Activated naive CD4-positive, alpha-beta T cell treated with anti-CD3 and anti-CD28 coated beads, Interleukin-2, amount 50 U/mL, for 72 hours (primary cell): ENCODE measurements around the gene MYO1E. TPM values are rescaled to one million over a fixed set of nuclear protein-coding genes. Genes with fewer than 3 reads are reported as not detected.
"Not testable (repeated sequence)": the region's sequence is repeated elsewhere in the genome, so short reads cannot be mapped to it uniquely, and the experiment has no call there.

Experiments used
- ATAC-seq, 2 donors: fragments of 150-1000 bp; cut with Tn5 transposase; 2 replicates each; pipeline ENCODE4 v1.10.0; 2021; ENCODE audit warnings: mild to moderate bottlenecking in 2 of 2, moderate library complexity in 2 of 2
- DNase-seq, 2 donors: peaks; one replicate each; pipeline ENCODE4 v3.0.0; 2021 to 2022; ENCODE audit warnings: low spot score in 2 of 2
- H3K27ac Mint-ChIP-seq, 2 donors: one replicate each; pipeline ENCODE4 v1.8.0; 2022; ENCODE audit warnings: mild to moderate bottlenecking in 2 of 2, mixed read lengths in 2 of 2
- H3K36me3 Mint-ChIP-seq, 2 donors: one replicate each; pipeline ENCODE4 v1.8.0; 2022; ENCODE audit warnings: mixed read lengths in 2 of 2
- H3K9me3 Mint-ChIP-seq, 2 donors: one replicate each; pipeline ENCODE4 v1.8.0; 2022; ENCODE audit warnings: mixed read lengths in 2 of 2
- total RNA-seq, 2 donors: library from RNA; stranded (reverse); gene quantifications; one replicate each; pipeline ENCODE4 v1.2.3, GENCODE V29; 2022

MYO1E gene
- total RNA-seq, 2 donors from 2014 or later = 2.1 to 42.0 TPM

GRCh38 chr15:59150185-59150584, 222.5 kb downstream of the MYO1E start:
- no peak for ATAC-seq

GRCh38 chr15:59148153-59148833, 224.4 kb downstream of the MYO1E start:
- Mint-ChIP-seq H3K27ac (no peak overlapping the region), H3K36me3 (no peaks in the 10 kb centered on the region), H3K9me3 (no peaks in the 10 kb centered on the region)
- DNase-seq (no peak), ATAC-seq (no peak)

More at GRCh38 chr15:59150185-59150584, 222.5 kb downstream of the MYO1E start:
- DNase-seq = no peak
- no peaks in the 10 kb centered on the region for H3K9me3 Mint-ChIP-seq
- H3K27ac Mint-ChIP-seq = no peak overlapping the region
- H3K36me3 Mint-ChIP-seq = no peaks in the 10 kb centered on the region

GRCh38 chr15:59147666-59148065, 225.0 kb downstream of the MYO1E start:
- Mint-ChIP-seq H3K9me3 (no peaks in the 10 kb centered on the region), H3K27ac (no peak overlapping the region), H3K36me3 (no peaks in the 10 kb centered on the region)
- DNase-seq (no peak), ATAC-seq (no peak)

GRCh38 chr15:59144594-59144993, 228.1 kb downstream of the MYO1E start:
- not testable (repeated sequence) for H3K36me3 Mint-ChIP-seq, H3K9me3 Mint-ChIP-seq, H3K27ac Mint-ChIP-seq, DNase-seq, ATAC-seq

- peaks cover 0 to 5% of the 10 kb centered on the region in 2 donors for H3K36me3 Mint-ChIP-seq
- no peak overlapping the region for H3K27ac Mint-ChIP-seq
- no peaks in the 10 kb centered on the region for H3K9me3 Mint-ChIP-seq
- ATAC-seq (no peak), DNase-seq (no peak)
These were observed 229.4 kb downstream of the MYO1E start for GRCh38 chr15:59143281-59143680.

- ATAC-seq (no peak), DNase-seq (no peak)
- Mint-ChIP-seq H3K27ac (no peak overlapping the region), H3K9me3 (no peaks in the 10 kb centered on the region), H3K36me3 (peaks cover 0 to 17% of the 10 kb centered on the region in 2 donors)
These were observed 232.0 kb downstream of the MYO1E start for GRCh38 chr15:59140422-59141226.

- peak in 1 of 2 donors; percentile 47 for DNase-seq
- Mint-ChIP-seq H3K9me3 (no peaks in the 10 kb centered on the region), H3K27ac (peak overlapping the region in 1 of 2 donors; percentile 22), H3K36me3 (peaks cover 0 to 17% of the 10 kb centered on the region in 2 donors)
- peak; percentile 30 to 81 for ATAC-seq
These were observed 234.4 kb downstream of the MYO1E start for GRCh38 chr15:59138243-59138642.

GRCh38 chr15:59137566-59137965, 235.1 kb downstream of the MYO1E start:
- peaks cover 0 to 17% of the 10 kb centered on the region in 2 donors for H3K36me3 Mint-ChIP-seq
- H3K9me3 Mint-ChIP-seq = no peaks in the 10 kb centered on the region
- peak overlapping the region; percentile 22 to 45 for H3K27ac Mint-ChIP-seq
- no peak for DNase-seq
- peak; percentile 53 to 96 for ATAC-seq

- Mint-ChIP-seq H3K27ac (no peak overlapping the region), H3K9me3 (peaks cover 6 to 12% of the 10 kb centered on the region in 2 donors), H3K36me3 (peaks cover 18 to 47% of the 10 kb centered on the region in 2 donors)
- DNase-seq (no peak), ATAC-seq (no peak)
These were observed 238.7 kb downstream of the MYO1E start for GRCh38 chr15:59133929-59134427.

- Mint-ChIP-seq H3K36me3 (peaks cover 26 to 49% of the 10 kb centered on the region in 2 donors), H3K27ac (no peak overlapping the region), H3K9me3 (peaks cover 12 to 18% of the 10 kb centered on the region in 2 donors)
- DNase-seq (no peak), ATAC-seq (no peak)
These were observed 240.6 kb downstream of the MYO1E start for GRCh38 chr15:59131969-59132562.

GRCh38 chr15:59131456-59131855, 241.2 kb downstream of the MYO1E start:
- DNase-seq (no peak), ATAC-seq (no peak)
- Mint-ChIP-seq H3K9me3 (peaks cover 12 to 18% of the 10 kb centered on the region in 2 donors), H3K36me3 (peaks cover 26 to 52% of the 10 kb centered on the region in 2 donors), H3K27ac (no peak overlapping the region)

- not testable (repeated sequence) for DNase-seq, H3K27ac Mint-ChIP-seq, ATAC-seq
- Mint-ChIP-seq H3K36me3 (peaks cover 30 to 88% of the 10 kb centered on the region in 2 donors), H3K9me3 (peaks cover 12 to 18% of the 10 kb centered on the region in 2 donors)
These were observed 245.4 kb downstream of the MYO1E start for GRCh38 chr15:59127255-59127654.

GRCh38 chr15:59125683-59126082, 247.0 kb downstream of the MYO1E start:
- Mint-ChIP-seq H3K27ac (peak overlapping the region in 1 of 2 donors; percentile 66), H3K36me3 (peaks cover 28 to 77% of the 10 kb centered on the region in 2 donors), H3K9me3 (peaks cover 12 to 18% of the 10 kb centered on the region in 2 donors)
- DNase-seq, ATAC-seq: not testable (repeated sequence)

- ATAC-seq (no peak), DNase-seq (no peak)
- H3K36me3 Mint-ChIP-seq = peaks cover 13 to 62% of the 10 kb centered on the region in 2 donors
- peak overlapping the region in 1 of 2 donors; percentile 30 for H3K27ac Mint-ChIP-seq
- peaks cover 7 to 9% of the 10 kb centered on the region in 2 donors for H3K9me3 Mint-ChIP-seq
These were observed 248.4 kb downstream of the MYO1E start for GRCh38 chr15:59124261-59124660.

GRCh38 chr15:59120937-59121336, 251.7 kb downstream of the MYO1E start:
- H3K36me3 Mint-ChIP-seq = peaks cover 4 to 54% of the 10 kb centered on the region in 2 donors
- no peaks in the 10 kb centered on the region for H3K9me3 Mint-ChIP-seq
- no peak for ATAC-seq
- DNase-seq = no peak
- H3K27ac Mint-ChIP-seq = no peak overlapping the region

GRCh38 chr15:59119625-59120024, 253.0 kb downstream of the MYO1E start:
- Mint-ChIP-seq H3K9me3 (no peaks in the 10 kb centered on the region), H3K36me3 (peaks cover 10 to 53% of the 10 kb centered on the region in 2 donors), H3K27ac (no peak overlapping the region)
- DNase-seq = no peak
- ATAC-seq = no peak

GRCh38 chr15:59116771-59117170, 255.9 kb downstream of the MYO1E start:
- Mint-ChIP-seq H3K27ac (no peak overlapping the region), H3K36me3 (peaks cover 11 to 49% of the 10 kb centered on the region in 2 donors)
- ATAC-seq = no peak

More at GRCh38 chr15:59116771-59117170, 255.9 kb downstream of the MYO1E start:
- no peaks in the 10 kb centered on the region for H3K9me3 Mint-ChIP-seq
- no peak for DNase-seq
